ENCODE measurements around the gene NTNG2.

Gene NTNG2

GRCh38 chr9:132201780-132202703 is 40.2 kb downstream of the NTNG2 start:
- DNase-seq (ENCODE audit: low read depth in 2 of 2): no peak

DNA sequence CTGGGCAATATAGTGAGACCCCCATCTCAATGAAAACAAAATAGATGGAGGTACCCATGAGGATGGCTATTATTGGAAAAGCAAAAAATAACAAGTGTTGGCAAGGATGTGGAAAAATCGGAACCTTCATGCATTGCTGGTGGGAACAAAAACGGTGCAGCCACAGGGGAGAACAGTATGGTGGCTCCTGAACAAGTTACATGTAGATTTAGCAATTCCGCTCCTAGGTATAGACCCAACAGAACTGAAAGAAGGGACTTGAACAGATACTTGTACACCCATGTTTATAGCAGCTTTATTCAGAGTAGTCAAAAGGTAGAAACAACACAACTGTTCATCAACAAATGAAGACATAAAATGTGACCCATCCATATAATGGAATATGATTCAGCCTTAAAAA is 43.0 kb downstream of the NTNG2 start:
- DNase-seq (ENCODE audit: low read depth in 2 of 2): no peak

GRCh38 chr9:132207215-132207614 is 45.4 kb downstream of the NTNG2 start:
- no peak for DNase-seq (ENCODE audit: low read depth in 2 of 2)

- no peak for DNase-seq (ENCODE audit: low read depth in 2 of 2)
These were observed 46.2 kb downstream of the NTNG2 start for GRCh38 chr9:132207839-132208615.

GRCh38 chr9:132209228-132209627 is 47.4 kb downstream of the NTNG2 start:
- no peak for DNase-seq (ENCODE audit: low read depth in 2 of 2)

DNA sequence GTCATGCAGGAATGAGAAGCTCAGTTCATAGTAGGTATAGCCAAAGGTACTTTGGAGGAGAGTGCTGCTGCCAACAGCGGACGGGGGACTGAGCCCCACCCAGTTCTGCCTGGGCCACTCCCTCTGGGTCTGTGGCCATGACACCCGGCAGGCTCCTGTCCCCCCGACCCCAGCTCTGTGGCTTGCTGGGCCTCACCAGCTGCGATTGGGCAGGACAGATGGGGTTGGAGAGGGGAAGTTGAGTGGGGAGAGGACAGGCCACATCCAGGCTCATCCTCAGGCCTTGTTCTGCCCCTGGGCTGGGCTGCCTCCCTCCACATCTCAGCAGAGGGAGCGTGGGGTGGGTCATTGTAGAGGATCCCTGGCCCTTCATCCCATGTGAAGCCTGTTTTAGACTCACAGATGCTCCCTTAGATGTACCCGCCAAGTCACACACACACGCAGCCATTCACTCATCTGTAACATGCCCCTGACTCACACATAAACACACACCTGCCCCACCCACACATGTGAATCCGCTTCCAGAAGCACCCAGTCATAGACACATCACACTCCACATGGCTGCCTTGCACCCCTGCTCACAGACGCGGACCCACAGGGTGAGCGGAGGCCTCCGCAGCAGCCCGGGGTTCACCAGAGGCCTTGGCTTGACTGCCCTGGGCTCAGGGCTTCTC is 48.8 kb downstream of the NTNG2 start:
- no peak for DNase-seq (ENCODE audit: low read depth in 2 of 2)

DNA sequence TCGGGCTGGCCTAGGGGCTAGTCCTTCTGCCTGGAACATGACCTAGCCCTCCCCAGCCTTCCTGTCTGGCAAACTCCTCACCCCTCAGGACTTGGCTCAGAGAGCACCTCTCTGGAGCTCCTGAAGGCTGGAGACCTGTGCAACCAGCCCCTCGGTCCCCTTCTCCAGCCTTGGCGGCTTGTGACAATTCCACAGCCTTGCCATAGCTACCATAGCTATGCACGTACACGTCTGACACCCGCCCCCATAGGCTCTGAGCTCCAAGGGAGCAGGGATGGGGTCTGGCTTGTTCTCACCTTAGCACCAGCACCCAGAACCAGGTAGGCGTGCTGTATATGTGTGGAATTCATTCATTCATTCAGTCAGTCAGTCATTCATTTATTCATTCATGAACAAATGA is 49.7 kb downstream of the NTNG2 start:
- DNase-seq (ENCODE audit: low read depth in 2 of 2): no peak

DNA sequence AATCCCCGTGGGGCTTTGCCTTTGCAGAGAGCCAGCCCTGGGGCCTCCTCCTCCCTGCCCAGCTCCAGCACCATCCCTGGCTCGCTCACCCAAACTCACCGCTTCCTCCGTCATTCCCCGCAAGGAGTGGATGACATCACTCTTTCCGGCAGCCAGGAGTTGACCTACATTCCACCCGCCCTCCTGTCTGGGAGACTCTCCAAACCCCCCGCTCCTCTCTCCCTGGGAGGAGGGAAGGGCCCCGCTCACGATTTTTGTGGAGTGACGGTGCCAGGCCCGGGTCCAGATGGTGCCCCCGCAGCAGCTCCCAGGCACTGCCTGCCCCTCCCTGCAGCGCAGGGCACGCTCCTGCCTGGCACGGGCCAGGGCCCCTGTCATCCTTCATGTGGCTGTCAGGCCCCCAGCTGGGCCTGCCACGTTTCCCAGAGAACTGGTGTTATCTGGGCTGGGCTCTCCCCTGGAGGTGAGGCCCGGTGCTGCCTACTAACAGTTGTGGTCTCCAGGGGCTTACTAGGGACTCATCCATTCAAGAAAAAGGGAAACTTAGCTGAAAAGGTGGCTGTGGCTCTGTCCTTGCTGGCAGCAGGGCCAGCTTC is 52.3 kb downstream of the NTNG2 start:
- DNase-seq (ENCODE audit: low read depth in 2 of 2): no peak

- no peak for DNase-seq (ENCODE audit: low read depth in 2 of 2)
These were observed 55.2 kb downstream of the NTNG2 start for GRCh38 chr9:132216861-132217619.

- DNase-seq (ENCODE audit: low read depth in 2 of 2): no peak
These were observed 56.4 kb downstream of the NTNG2 start for GRCh38 chr9:132218208-132218607.

GRCh38 chr9:132221941-132222340 is 60.1 kb downstream of the NTNG2 start:
- DNase-seq (ENCODE audit: low read depth in 2 of 2): no peak

- no peak for DNase-seq (ENCODE audit: low read depth in 2 of 2)
These were observed 62.8 kb downstream of the NTNG2 start for GRCh38 chr9:132224645-132225044.

GRCh38 chr9:132226571-132227430 is 64.9 kb downstream of the NTNG2 start:
- no peak for DNase-seq (ENCODE audit: low read depth in 2 of 2)

GRCh38 chr9:132228062-132228461 is 66.2 kb downstream of the NTNG2 start:
- DNase-seq (ENCODE audit: low read depth in 2 of 2): no peak

GRCh38 chr9:132230605-132231004 is 68.7 kb downstream of the NTNG2 start:
- no peak for DNase-seq (ENCODE audit: low read depth in 2 of 2)

DNA sequence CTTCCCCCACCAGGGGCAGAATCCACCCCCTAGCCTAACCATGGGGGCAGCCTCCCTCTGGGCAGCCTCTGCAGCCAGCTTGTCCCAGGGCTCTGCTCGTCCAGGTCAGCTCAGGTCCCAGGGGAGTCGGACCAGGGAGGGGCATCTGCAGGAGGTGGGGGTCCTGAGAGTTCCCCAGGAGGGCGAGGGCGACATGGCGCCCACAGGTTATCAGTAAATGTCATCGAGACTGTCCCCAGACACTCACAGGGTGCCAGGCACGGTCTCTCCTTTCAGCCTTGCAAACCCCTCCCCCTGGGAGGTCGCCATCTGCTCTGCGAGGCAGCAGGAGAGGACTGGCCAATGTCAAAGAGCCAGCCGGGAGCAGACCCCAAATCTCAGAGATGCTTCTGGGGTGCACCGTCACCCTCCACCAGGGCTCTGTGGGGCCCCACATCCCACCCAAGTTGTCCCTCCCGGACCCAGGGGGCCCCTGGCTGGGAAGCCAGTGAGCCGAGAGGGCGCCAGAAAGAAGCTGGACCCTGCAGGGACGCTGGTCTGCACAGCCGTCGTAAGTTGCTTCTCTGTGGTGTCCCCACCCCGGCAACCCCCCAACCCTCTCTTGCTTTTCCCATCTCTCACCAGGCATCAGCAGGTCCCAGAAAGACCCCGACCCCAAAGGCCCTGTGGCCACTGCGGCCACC is 69.3 kb downstream of the NTNG2 start:
- no peak for DNase-seq (ENCODE audit: low read depth in 2 of 2)

- DNase-seq (ENCODE audit: low read depth in 2 of 2): no peak
These were observed 70.7 kb downstream of the NTNG2 start for GRCh38 chr9:132232522-132232921.

GRCh38 chr9:132233138-132233537 is 71.3 kb downstream of the NTNG2 start:
- DNase-seq (ENCODE audit: low read depth in 2 of 2): no peak

DNA sequence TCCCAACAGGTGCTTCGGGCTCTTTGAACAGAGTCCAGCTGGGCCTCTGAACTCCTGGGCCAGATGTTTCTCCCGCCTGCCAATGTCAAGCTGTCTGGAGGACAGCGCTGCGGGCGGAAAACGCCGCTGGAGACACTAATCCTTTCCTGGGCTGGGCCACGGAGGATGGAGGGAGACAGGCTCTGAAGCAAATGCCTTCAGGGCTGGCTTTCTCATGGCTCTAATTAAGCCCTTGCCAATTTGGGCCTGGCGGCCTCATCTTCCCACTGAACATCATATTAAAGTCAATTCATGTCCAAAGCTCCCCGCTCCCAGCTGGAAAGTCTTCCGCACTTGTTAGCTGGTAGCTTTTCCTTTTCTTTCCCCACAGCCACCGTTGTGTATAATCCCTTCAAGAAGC is 72.7 kb downstream of the NTNG2 start:
- DNase-seq (ENCODE audit: low read depth in 2 of 2): no peak

DNA sequence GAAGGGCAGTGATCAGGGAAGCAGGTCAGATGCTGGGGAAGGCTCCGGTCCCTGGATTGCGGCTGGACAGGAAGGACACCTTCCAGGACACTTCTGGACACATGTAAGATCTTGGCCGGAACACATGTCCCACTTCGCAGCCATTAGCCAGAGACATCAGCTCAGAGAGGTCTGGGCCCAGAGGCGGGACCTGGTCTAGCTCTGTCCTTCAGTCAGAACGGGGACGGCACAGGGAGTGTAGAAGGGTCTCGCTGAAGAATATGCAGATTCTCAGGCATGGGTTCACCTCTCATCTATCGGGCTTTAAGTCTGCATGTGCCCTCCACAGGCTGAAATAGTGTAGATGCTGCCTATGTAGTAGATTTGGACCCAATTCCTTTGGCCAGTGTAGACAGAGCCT is 73.3 kb downstream of the NTNG2 start:
- no peak for DNase-seq (ENCODE audit: low read depth in 2 of 2)
